ENCODE data around the gene PLXNA1. TPM values are rescaled to one million over a fixed set of nuclear protein-coding genes. Genes with fewer than 3 reads are reported as not detected.

PLXNA1 gene
- polyA plus RNA-seq, 1 of the 3 experiments (the other 2 are of a cell fraction): 48.1 TPM

GRCh38 chr3:126996905-126997304 is 14.0 kb downstream of the PLXNA1 start:
- Histone ChIP-seq H3K9me2 (no peaks in the 10 kb centered on the region), H3K9ac (no peak overlapping the region), H3K4me2 (no peak overlapping the region; the same call in 1 of the 2 replicates), H3K36me3 (replicated peaks in 1 of 2; ENCODE audit: control insufficient read depth in 1 of 2, insufficient read depth in 2 of 2, low read length in 1 of 2) (peaks cover 0 to 27% of the 10 kb centered on the region in 2 experiments), H3K4me1 (ENCODE audit: control insufficient read depth in 1 of 2, insufficient read depth in 2 of 2, low read depth in 1 of 2, low read length in 1 of 2) (peaks cover 12 to 54% of the 10 kb centered on the region in 2 experiments; a peak in 3 of 4 replicates), H3K4me3 (ENCODE audit: low read depth in 2 of 2, low read length in 1 of 2) (no peak overlapping the region), H3K79me2 (ENCODE audit: insufficient read depth) (peaks cover 96% of the 10 kb centered on the region), H2AFZ (ENCODE audit: low read depth) (no peak overlapping the region), H4K20me1 (ENCODE audit: insufficient read depth) (peaks cover 67% of the 10 kb centered on the region), H3K9me3 (no peaks in the 10 kb centered on the region), H3K27me3 (ENCODE audit: insufficient read depth) (no peaks in the 10 kb centered on the region), H3F3A (replicated peaks; ENCODE audit: insufficient read depth) (peaks cover 8% of the 10 kb centered on the region), H3K27ac (ENCODE audit: low read depth in 2 of 2, low read length in 1 of 2) (no peak overlapping the region)
- WGBS (ENCODE audit: low lambda C conversion rate): no CpG with 5 or more reads among the region's 7 CpGs
- TF ChIP-seq TCF12 (IDR thresholded peaks at IDR 0.05): no peak
- no peak for TF ChIP-seq MEF2A (IDR thresholded peaks at IDR 0.05; ENCODE audit: borderline replicate concordance, low read depth)
- TF ChIP-seq REST (IDR thresholded peaks at IDR 0.05; ENCODE audit: low read depth, low read length): no peak
- TF ChIP-seq ZBTB33 (IDR thresholded peaks at IDR 0.05; ENCODE audit: borderline replicate concordance, low read depth): no peak
- TF ChIP-seq, protein P1, sequence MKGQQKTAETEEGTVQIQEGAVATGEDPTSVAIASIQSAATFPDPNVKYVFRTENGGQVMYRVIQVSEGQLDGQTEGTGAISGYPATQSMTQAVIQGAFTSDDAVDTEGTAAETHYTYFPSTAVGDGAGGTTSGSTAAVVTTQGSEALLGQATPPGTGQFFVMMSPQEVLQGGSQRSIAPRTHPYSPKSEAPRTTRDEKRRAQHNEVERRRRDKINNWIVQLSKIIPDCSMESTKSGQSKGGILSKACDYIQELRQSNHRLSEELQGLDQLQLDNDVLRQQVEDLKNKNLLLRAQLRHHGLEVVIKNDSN (IDR thresholded peaks at IDR 0.05; ENCODE audit: borderline replicate concordance, low read depth): no peak
- TF ChIP-seq CHD2 (IDR thresholded peaks at IDR 0.05; ENCODE audit: low read length, partially characterized antibody): no peak
- TF ChIP-seq RFX5 (IDR thresholded peaks at IDR 0.05; ENCODE audit: low read length): no peak
- TF ChIP-seq MXI1 (IDR thresholded peaks at IDR 0.05; ENCODE audit: low read depth, low read length): no peak
- no peak for TF ChIP-seq YY1 (IDR thresholded peaks at IDR 0.05; ENCODE audit: low read depth)
- TF ChIP-seq FOXJ3 (CRISPR knock-in tag; IDR thresholded peaks at IDR 0.05): no peak
- TF ChIP-seq NFIC (IDR thresholded peaks at IDR 0.05; ENCODE audit: borderline replicate concordance): no peak
- no peak for TF ChIP-seq TAF1 (IDR thresholded peaks at IDR 0.05; ENCODE audit: borderline replicate concordance, low read depth, low read length)
- no peak for TF ChIP-seq JUND (IDR thresholded peaks at IDR 0.05)
- TF ChIP-seq, protein P2, sequence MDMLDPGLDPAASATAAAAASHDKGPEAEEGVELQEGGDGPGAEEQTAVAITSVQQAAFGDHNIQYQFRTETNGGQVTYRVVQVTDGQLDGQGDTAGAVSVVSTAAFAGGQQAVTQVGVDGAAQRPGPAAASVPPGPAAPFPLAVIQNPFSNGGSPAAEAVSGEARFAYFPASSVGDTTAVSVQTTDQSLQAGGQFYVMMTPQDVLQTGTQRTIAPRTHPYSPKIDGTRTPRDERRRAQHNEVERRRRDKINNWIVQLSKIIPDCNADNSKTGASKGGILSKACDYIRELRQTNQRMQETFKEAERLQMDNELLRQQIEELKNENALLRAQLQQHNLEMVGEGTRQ (IDR thresholded peaks at IDR 0.05; ENCODE audit: borderline replicate concordance, low read depth, low read length): no peak
- DNase-seq: no peak
- ChIA-PET CTCF (interaction anchor here (1.3 to 2.0 kb wide), 4 partner anchors 237 to 459 kb away, joined by 3 to 5 read pairs (median 3); no protein-coding TSS in a partner anchor), POLR2A (no interaction called here)

Measured in SK-N-SH (cell line).